H9 (cell line): ENCODE measurements around the gene GATA3. TPM values are rescaled to one million over a fixed set of nuclear protein-coding genes. Genes with fewer than 3 reads are reported as not detected.

Experiments used
- DNase-seq: peaks from one replicate; pipeline ENCODE4 v3.0.0-alpha.2; 2017
- H2AFZ ChIP-seq: one replicate; pipeline ENCODE4 v1.6.1; 2013; ENCODE audit warnings: mild to moderate bottlenecking, low read length, control low read depth, moderate library complexity
- H2AK5ac ChIP-seq: 2 replicates; pipeline ENCODE4 v1.6.1; 2013; ENCODE audit warnings: low read length, control low read depth, mixed read lengths; ENCODE audit not compliant: insufficient read length
- H2BK120ac ChIP-seq: one replicate; pipeline ENCODE4 v1.6.1; 2013; ENCODE audit warnings: low read depth, mild to moderate bottlenecking, low read length, control low read depth, inconsistent platforms; ENCODE audit not compliant: poor library complexity, severe bottlenecking
- H2BK12ac ChIP-seq: 2 replicates; pipeline ENCODE4 v1.6.1; 2013; ENCODE audit warnings: low read length, control low read depth, mixed read lengths, low read depth; ENCODE audit not compliant: insufficient read length
- H2BK15ac ChIP-seq: 2 replicates; pipeline ENCODE4 v1.6.1; 2013; ENCODE audit warnings: low read depth, low read length, control low read depth
- H2BK20ac ChIP-seq: one replicate; pipeline ENCODE4 v1.6.1; 2013; ENCODE audit warnings: low read depth, mild to moderate bottlenecking, low read length, control low read depth, inconsistent platforms; ENCODE audit not compliant: poor library complexity, severe bottlenecking
- H2BK5ac ChIP-seq: 2 replicates; pipeline ENCODE4 v1.6.1; 2013; ENCODE audit warnings: low read length, control low read depth, mixed read lengths; ENCODE audit not compliant: insufficient read length
- H3K14ac ChIP-seq: 2 replicates; pipeline ENCODE4 v1.6.1; 2013; ENCODE audit warnings: low read length, control low read depth; ENCODE audit not compliant: insufficient read depth
- H3K18ac ChIP-seq: 2 replicates; pipeline ENCODE4 v1.6.1; 2013; ENCODE audit warnings: low read depth, mild to moderate bottlenecking, mixed read lengths, low read length, control low read depth; ENCODE audit not compliant: insufficient read length
- H3K23ac ChIP-seq: 2 replicates; pipeline ENCODE4 v1.6.1; 2013; ENCODE audit warnings: low read length, control low read depth, mixed read lengths, low read depth; ENCODE audit not compliant: insufficient read length
- H3K23me2 ChIP-seq: 2 replicates; pipeline ENCODE4 v1.6.1; 2013; ENCODE audit warnings: low read depth, mild to moderate bottlenecking, mixed read lengths, low read length, control low read depth; ENCODE audit not compliant: insufficient read length, poor library complexity, severe bottlenecking
- H3K27ac ChIP-seq: 2 replicates; pipeline ENCODE4 v1.5.1; 2013; ENCODE audit warnings: low read length, control low read depth, mixed read lengths, low read depth; ENCODE audit not compliant: insufficient read length
- H3K27me3 ChIP-seq: 2 replicates; pipeline ENCODE4 v1.6.1; 2013; ENCODE audit warnings: low read length, control low read depth, inconsistent platforms; ENCODE audit not compliant: insufficient read depth
- H3K4ac ChIP-seq: 2 replicates; pipeline ENCODE4 v1.6.1; 2013; ENCODE audit warnings: low read depth, mild to moderate bottlenecking, control low read depth, inconsistent platforms, low read length, moderate library complexity
- H3K4me1 ChIP-seq: 2 replicates; pipeline ENCODE4 v1.6.1; 2013; ENCODE audit warnings: low read length, control low read depth, inconsistent platforms; ENCODE audit not compliant: insufficient read depth
- H3K4me2 ChIP-seq: 2 replicates; pipeline ENCODE4 v1.6.1; 2013; ENCODE audit warnings: low read length, control low read depth, mixed read lengths; ENCODE audit not compliant: insufficient read length, insufficient read depth
- H3K56ac ChIP-seq: 2 replicates; pipeline ENCODE4 v1.6.1; 2013; ENCODE audit warnings: low read depth, mild to moderate bottlenecking, mixed read lengths, low read length, control low read depth; ENCODE audit not compliant: insufficient read length
- H3K79me1 ChIP-seq: 2 replicates; pipeline ENCODE4 v1.6.1; 2013; ENCODE audit warnings: low read depth, mild to moderate bottlenecking, moderate library complexity, low read length, control low read depth, inconsistent platforms; ENCODE audit not compliant: insufficient read depth, poor library complexity, severe bottlenecking
- H3K79me2 ChIP-seq: 2 replicates; pipeline ENCODE4 v1.6.1; 2013; ENCODE audit warnings: low read length, control low read depth, inconsistent platforms; ENCODE audit not compliant: insufficient read depth
- H3K9ac ChIP-seq: 2 replicates; pipeline ENCODE4 v1.6.1; 2013; ENCODE audit warnings: low read length, control low read depth, mixed read lengths; ENCODE audit not compliant: insufficient read length; ENCODE audit errors: extremely low read depth
- H3K9me3 ChIP-seq: one replicate; pipeline ENCODE4 v1.6.1; 2013; ENCODE audit warnings: low read depth, low read length, inconsistent platforms; ENCODE audit not compliant: control insufficient read depth
- H3T11ph ChIP-seq: one replicate; pipeline ENCODE4 v1.6.1; 2013; ENCODE audit warnings: mild to moderate bottlenecking, low read length, control low read depth, inconsistent platforms
- H4K20me1 ChIP-seq: one replicate; pipeline ENCODE4 v1.6.1; 2013; ENCODE audit not compliant: control insufficient read depth, insufficient read length, insufficient read depth
- H4K5ac ChIP-seq: 2 replicates; pipeline ENCODE4 v1.6.1; 2013; ENCODE audit warnings: low read depth, mild to moderate bottlenecking, mixed read lengths, low read length, control low read depth; ENCODE audit not compliant: insufficient read length
- H4K8ac ChIP-seq: replicated peaks from 2 replicates; pipeline ENCODE4 v1.6.1; 2013; ENCODE audit warnings: low read length, control low read depth, mixed read lengths, low read depth; ENCODE audit not compliant: insufficient read length
- H4K91ac ChIP-seq: 2 replicates; pipeline ENCODE4 v1.6.1; 2013; ENCODE audit warnings: low read depth, mild to moderate bottlenecking, moderate library complexity, mixed read lengths, low read length, control low read depth; ENCODE audit not compliant: insufficient read length
- H3K27ac Mint-ChIP-seq, 3 experiments: 2 replicates in 2 of 3; 3 replicates in 1 of 3; pipeline ENCODE4 v1.8.0; 2020 to 2021; ENCODE audit warnings: mixed read lengths in 3 of 3, mild to moderate bottlenecking in 1 of 3, moderate library complexity in 1 of 3
- H3K27me3 Mint-ChIP-seq: 2 replicates; pipeline ENCODE4 v1.8.0; 2021; ENCODE audit warnings: low read depth, mild to moderate bottlenecking, moderate library complexity, mixed read lengths
- H3K36me3 Mint-ChIP-seq, 3 experiments: 2 replicates in 2 of 3; 3 replicates in 1 of 3; pipeline ENCODE4 v1.8.0; 2020 to 2021; ENCODE audit warnings: low read depth in 3 of 3, mixed read lengths in 3 of 3; ENCODE audit not compliant: insufficient read depth in 1 of 3
- H3K4me1 Mint-ChIP-seq, 2 experiments: 2 replicates each; pipeline ENCODE4 v1.8.0; 2020; ENCODE audit warnings: mixed read lengths in 2 of 2
- H3K4me3 Mint-ChIP-seq, 2 experiments: 2 replicates in 1 of 2; 3 replicates in 1 of 2; pipeline ENCODE4 v1.8.0; 2020 to 2021; ENCODE audit warnings: mild to moderate bottlenecking in 2 of 2, mixed read lengths in 2 of 2, moderate library complexity in 1 of 2
- H3K9me3 Mint-ChIP-seq, 2 experiments: 2 replicates in 1 of 2; 3 replicates in 1 of 2; pipeline ENCODE4 v1.8.0; 2020; ENCODE audit warnings: mild to moderate bottlenecking in 2 of 2, mixed read lengths in 2 of 2, moderate library complexity in 1 of 2
- WGBS: extraction: QIAGEN DNeasy Blood & Tissue Kit; methylation state at CpG from one replicate; pipeline ENCODE4 v1.1.7; 2013; ENCODE audit warnings: missing lambda C conversion rate, low lambda C conversion rate, mixed read lengths; ENCODE audit not compliant: insufficient read length; ENCODE audit errors: extremely low coverage; 5-methylcytosine and 5-hydroxymethylcytosine counted together
- total RNA-seq: library from RNA; stranded (reverse); gene quantifications from 2 replicates; pipeline ENCODE4 v1.2.1, GENCODE V29; 2021
- TF ChIP-seq, protein P1 (sequence below): fragments of 200-600 bp; sonication (generic); conservative IDR thresholded peaks from 3 replicates; pipeline ENCODE4 v1.8.0; 2021; ENCODE audit warnings: antibody characterized with exemption, mild to moderate bottlenecking

Gene GATA3
- total RNA-seq, 1 experiment from 2014 or later, result 0.31 TPM

DNA sequence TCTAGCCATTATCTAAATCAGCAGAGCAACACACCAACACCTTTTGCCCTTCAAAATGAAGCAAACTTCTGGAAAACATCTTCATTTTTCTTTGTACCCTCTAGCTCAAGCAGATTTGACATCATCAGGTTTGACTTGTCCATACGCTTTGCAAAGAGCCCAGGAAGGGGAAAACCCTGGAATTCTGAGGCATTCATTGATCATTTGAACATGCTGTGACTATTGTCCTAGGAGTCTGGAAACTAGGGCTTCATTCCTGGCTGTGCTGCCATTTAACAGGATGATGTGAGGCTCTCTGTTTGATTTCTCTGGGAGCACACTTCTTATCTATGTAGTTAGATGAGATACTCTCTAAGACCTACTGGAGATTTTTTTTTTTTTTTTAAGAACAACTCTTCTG is 23.5 kb downstream of the GATA3 start:
- Histone ChIP-seq H2BK12ac (no peak overlapping the region), H3K9ac (no peak overlapping the region), H4K8ac (no peak overlapping the region), H2BK15ac (no peak overlapping the region), H2BK20ac (no peak overlapping the region), H2BK120ac (no peak overlapping the region), H3K18ac (no peak overlapping the region), H3K14ac (no peak overlapping the region), H2AFZ (no peak overlapping the region), H3K4me2 (no peak overlapping the region), H3K79me1 (no peaks in the 10 kb centered on the region), H3K27ac (no peak overlapping the region), H3K79me2 (no peaks in the 10 kb centered on the region), H2BK5ac (no peak overlapping the region), H3K9me3 (no peaks in the 10 kb centered on the region), H2AK5ac (no peak overlapping the region), H3K23me2 (no peaks in the 10 kb centered on the region), H3K56ac (no peak overlapping the region), H3K4ac (no peak overlapping the region), H4K5ac (no peak overlapping the region), H3K4me1 (peaks cover 3% of the 10 kb centered on the region; the same call in 1 of the 2 replicates), H3T11ph (no peak overlapping the region), H4K20me1 (no peaks in the 10 kb centered on the region), H3K27me3 (no peaks in the 10 kb centered on the region; the same call in 1 of the 2 replicates), H3K23ac (no peak overlapping the region), H4K91ac (no peak overlapping the region)
- no peak overlapping the region for H3K27ac Mint-ChIP-seq
- H3K4me1 Mint-ChIP-seq, result peaks cover 24 to 36% of the 10 kb centered on the region in 2 experiments
- DNase-seq, result no peak
- no peak overlapping the region for H3K4me3 Mint-ChIP-seq
- H3K27me3 Mint-ChIP-seq, result peaks cover 18% of the 10 kb centered on the region
- H3K9me3 Mint-ChIP-seq, result no peaks in the 10 kb centered on the region
- no peaks in the 10 kb centered on the region for H3K36me3 Mint-ChIP-seq
- no CpG with 5 or more reads among the region's 1 CpG for WGBS
- TF ChIP-seq, protein P1, sequence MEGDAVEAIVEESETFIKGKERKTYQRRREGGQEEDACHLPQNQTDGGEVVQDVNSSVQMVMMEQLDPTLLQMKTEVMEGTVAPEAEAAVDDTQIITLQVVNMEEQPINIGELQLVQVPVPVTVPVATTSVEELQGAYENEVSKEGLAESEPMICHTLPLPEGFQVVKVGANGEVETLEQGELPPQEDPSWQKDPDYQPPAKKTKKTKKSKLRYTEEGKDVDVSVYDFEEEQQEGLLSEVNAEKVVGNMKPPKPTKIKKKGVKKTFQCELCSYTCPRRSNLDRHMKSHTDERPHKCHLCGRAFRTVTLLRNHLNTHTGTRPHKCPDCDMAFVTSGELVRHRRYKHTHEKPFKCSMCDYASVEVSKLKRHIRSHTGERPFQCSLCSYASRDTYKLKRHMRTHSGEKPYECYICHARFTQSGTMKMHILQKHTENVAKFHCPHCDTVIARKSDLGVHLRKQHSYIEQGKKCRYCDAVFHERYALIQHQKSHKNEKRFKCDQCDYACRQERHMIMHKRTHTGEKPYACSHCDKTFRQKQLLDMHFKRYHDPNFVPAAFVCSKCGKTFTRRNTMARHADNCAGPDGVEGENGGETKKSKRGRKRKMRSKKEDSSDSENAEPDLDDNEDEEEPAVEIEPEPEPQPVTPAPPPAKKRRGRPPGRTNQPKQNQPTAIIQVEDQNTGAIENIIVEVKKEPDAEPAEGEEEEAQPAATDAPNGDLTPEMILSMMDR, result no peak
